Measurements from ENCODE around the gene STX2. TPM values are rescaled to one million over a fixed set of nuclear protein-coding genes. Genes with fewer than 3 reads are reported as not detected.

The STX2 gene
- total RNA-seq, 2 experiments from 2014 or later = 18.3 to 20.0 TPM

DNA sequence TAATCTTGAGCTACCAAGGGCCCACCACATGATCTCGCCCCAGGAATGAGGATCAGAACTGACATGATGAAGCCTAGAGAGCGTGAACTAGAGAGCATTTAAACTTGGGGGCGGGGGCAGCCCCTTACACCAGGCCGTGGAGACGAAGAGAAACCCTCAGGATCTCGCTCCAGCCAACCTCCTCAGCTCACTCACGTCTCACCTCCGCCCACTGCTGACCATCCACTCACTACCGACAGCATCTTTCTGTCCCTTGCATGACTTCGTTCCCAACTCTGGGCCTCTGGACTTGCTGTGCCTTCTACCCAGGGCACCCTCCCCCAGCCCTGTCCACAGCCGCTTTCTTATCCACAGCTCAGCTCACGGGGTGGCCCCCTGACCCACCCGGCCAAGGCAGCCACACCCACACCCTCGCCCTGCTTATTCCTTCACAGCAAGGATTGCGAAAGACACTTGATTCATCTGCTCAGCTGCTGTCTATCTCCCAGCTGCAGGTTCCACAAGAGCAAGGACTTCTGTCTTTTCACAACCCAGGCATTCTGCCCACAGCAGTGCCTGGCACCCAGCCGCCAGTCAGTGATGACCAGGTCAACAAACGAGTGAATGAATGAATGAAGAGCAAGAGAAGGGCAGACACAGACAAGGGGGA is 6.4 kb downstream of the STX2 start:
- Histone ChIP-seq H3K4me1 (ENCODE audit: insufficient read depth, low read length, poor library complexity, severe bottlenecking) (peaks cover 8% of the 10 kb centered on the region), H3K79me2 (ENCODE audit: insufficient read depth, low read depth, low read length) (peaks cover 7% of the 10 kb centered on the region; the same call in 1 of the 2 replicates), H3K4me3 (ENCODE audit: low read depth, low read length, poor library complexity, severe bottlenecking) (no peak overlapping the region), H4K20me1 (ENCODE audit: insufficient read depth, low read length) (no peaks in the 10 kb centered on the region), H3K4me2 (ENCODE audit: low read length) (no peak overlapping the region), H3K9me3 (ENCODE audit: low read length) (no peaks in the 10 kb centered on the region), H3K36me3 (ENCODE audit: insufficient read depth, low read length) (no peaks in the 10 kb centered on the region), H3K27ac (ENCODE audit: low read depth, low read length, poor library complexity, severe bottlenecking) (no peak overlapping the region), H3K9me2 (ENCODE audit: insufficient read depth, low read length) (no peaks in the 10 kb centered on the region), H2AFZ (ENCODE audit: low read length) (no peak overlapping the region)
- ChIA-PET POLR2A (no interaction called here), CTCF (ENCODE audit: unreplicated experiment) (no interaction called here)
- intact Hi-C loops (cut with micrococcal nuclease; ENCODE audit: unreplicated experiment) = no loop called here
- TF ChIP-seq, protein P1, sequence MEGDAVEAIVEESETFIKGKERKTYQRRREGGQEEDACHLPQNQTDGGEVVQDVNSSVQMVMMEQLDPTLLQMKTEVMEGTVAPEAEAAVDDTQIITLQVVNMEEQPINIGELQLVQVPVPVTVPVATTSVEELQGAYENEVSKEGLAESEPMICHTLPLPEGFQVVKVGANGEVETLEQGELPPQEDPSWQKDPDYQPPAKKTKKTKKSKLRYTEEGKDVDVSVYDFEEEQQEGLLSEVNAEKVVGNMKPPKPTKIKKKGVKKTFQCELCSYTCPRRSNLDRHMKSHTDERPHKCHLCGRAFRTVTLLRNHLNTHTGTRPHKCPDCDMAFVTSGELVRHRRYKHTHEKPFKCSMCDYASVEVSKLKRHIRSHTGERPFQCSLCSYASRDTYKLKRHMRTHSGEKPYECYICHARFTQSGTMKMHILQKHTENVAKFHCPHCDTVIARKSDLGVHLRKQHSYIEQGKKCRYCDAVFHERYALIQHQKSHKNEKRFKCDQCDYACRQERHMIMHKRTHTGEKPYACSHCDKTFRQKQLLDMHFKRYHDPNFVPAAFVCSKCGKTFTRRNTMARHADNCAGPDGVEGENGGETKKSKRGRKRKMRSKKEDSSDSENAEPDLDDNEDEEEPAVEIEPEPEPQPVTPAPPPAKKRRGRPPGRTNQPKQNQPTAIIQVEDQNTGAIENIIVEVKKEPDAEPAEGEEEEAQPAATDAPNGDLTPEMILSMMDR (conservative IDR thresholded peaks at IDR 0.05; ENCODE audit: low read length) = no peak
- TF ChIP-seq EZH2phosphoT487 (IDR thresholded peaks at IDR 0.05; ENCODE audit: borderline replicate concordance, low read depth, low read length) = no peak
- no peak for DNase-seq (ENCODE audit: low spot score)
- no TSS peak for BruUV-seq (replicated peaks)

DNA sequence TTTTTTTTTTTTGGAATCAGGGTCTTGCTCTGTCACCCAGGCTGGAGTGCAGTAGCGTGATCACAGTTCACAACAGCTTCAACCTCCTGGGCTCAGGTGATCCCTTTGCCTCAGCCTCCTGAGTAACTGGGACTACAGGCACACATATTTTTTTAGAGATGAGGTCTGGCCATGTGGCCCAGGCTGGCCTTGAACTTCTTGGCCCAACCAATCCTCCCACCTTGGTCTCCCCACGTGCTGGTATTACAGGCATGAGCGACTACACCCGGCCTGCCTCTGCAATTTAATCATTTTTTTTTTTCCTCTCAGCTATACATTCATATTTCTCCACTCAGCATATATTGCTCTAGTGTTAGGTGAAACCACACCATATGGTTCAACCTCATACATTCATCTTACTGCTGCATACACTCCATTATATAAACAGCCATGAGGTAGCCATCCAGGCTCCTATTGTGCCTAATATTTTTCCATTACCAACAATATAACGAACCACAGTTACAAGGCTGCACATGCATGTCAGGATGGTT is 7.1 kb downstream of the STX2 start:
- Histone ChIP-seq H3K79me2 (ENCODE audit: insufficient read depth, low read depth, low read length) (0 out of 2 replicates have a peak, but pooled peaks cover 5% of the 10 kb centered on the region), H2AFZ (ENCODE audit: low read length) (no peak overlapping the region), H3K4me3 (ENCODE audit: low read depth, low read length, poor library complexity, severe bottlenecking) (no peak overlapping the region), H3K36me3 (ENCODE audit: insufficient read depth, low read length) (no peaks in the 10 kb centered on the region), H3K4me1 (ENCODE audit: insufficient read depth, low read length, poor library complexity, severe bottlenecking) (peaks cover 8% of the 10 kb centered on the region), H3K9me3 (ENCODE audit: low read length) (no peaks in the 10 kb centered on the region), H3K4me2 (ENCODE audit: low read length) (no peak overlapping the region), H3K27ac (ENCODE audit: low read depth, low read length, poor library complexity, severe bottlenecking) (no peak overlapping the region), H4K20me1 (ENCODE audit: insufficient read depth, low read length) (no peaks in the 10 kb centered on the region), H3K9me2 (ENCODE audit: insufficient read depth, low read length) (no peaks in the 10 kb centered on the region)
- TF ChIP-seq EZH2phosphoT487 (IDR thresholded peaks at IDR 0.05; ENCODE audit: borderline replicate concordance, low read depth, low read length) = no peak
- TF ChIP-seq, protein P1 (conservative IDR thresholded peaks at IDR 0.05; ENCODE audit: low read length) = no peak
- no TSS peak for BruUV-seq (replicated peaks)
- ChIA-PET POLR2A (no interaction called here), CTCF (ENCODE audit: unreplicated experiment) (no interaction called here)
- intact Hi-C loops (cut with micrococcal nuclease; ENCODE audit: unreplicated experiment) = no loop called here
- no peak for DNase-seq (ENCODE audit: low spot score)

DNA sequence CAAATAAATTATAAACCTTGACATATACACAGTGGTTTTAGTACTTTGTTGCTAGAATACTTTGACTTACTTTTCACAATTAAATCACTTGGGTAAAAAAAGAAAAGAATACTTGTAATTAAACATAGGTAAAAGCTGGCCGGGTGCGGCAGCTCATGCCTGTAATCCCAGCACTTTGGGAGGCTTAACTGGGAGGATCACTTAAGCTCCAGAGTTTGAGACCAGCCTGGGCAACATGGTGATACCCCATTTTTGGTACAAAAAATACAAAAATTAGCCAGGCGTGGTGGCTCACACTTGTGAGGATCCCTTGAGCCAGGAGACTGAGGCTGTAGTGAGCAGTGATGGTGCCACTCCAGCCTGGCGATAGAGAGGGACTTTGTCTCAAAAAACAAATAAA is 7.8 kb downstream of the STX2 start:
- Histone ChIP-seq H4K20me1 (ENCODE audit: insufficient read depth, low read length) (no peaks in the 10 kb centered on the region), H2AFZ (ENCODE audit: low read length) (no peak overlapping the region), H3K4me3 (ENCODE audit: low read depth, low read length, poor library complexity, severe bottlenecking) (no peak overlapping the region), H3K27ac (ENCODE audit: low read depth, low read length, poor library complexity, severe bottlenecking) (no peak overlapping the region), H3K79me2 (ENCODE audit: insufficient read depth, low read depth, low read length) (0 out of 2 replicates have a peak, but pooled peaks cover 5% of the 10 kb centered on the region), H3K4me1 (ENCODE audit: insufficient read depth, low read length, poor library complexity, severe bottlenecking) (peaks cover 8% of the 10 kb centered on the region), H3K9me2 (ENCODE audit: insufficient read depth, low read length) (no peaks in the 10 kb centered on the region), H3K4me2 (ENCODE audit: low read length) (no peak overlapping the region), H3K9me3 (ENCODE audit: low read length) (no peaks in the 10 kb centered on the region), H3K36me3 (ENCODE audit: insufficient read depth, low read length) (peaks cover 5% of the 10 kb centered on the region; the same call in 1 of the 2 replicates)
- CTCF ChIA-PET (ENCODE audit: unreplicated experiment) = no interaction called here
- TF ChIP-seq, protein P1 (conservative IDR thresholded peaks at IDR 0.05; ENCODE audit: low read length) = no peak
- TF ChIP-seq EZH2phosphoT487 (IDR thresholded peaks at IDR 0.05; ENCODE audit: borderline replicate concordance, low read depth, low read length) = no peak
- DNase-seq (ENCODE audit: low spot score) = no peak
- no TSS peak for BruUV-seq (replicated peaks)
- intact Hi-C loops (cut with micrococcal nuclease; ENCODE audit: unreplicated experiment) = no loop called here
- POLR2A ChIA-PET = interaction anchor here (0.6 kb wide), 1 partner anchor 19 kb away, joined by 3 read pairs; no protein-coding TSS in a partner anchor

All from OCI-LY7 (cell line).